Type B pancreatic cell (in vitro differentiated cells): Measurements from ENCODE around the gene KDM6A. TPM values are rescaled to one million over a fixed set of nuclear protein-coding genes. Genes with fewer than 3 reads are reported as not detected.

Experiments used
- DNase-seq: peaks from one replicate; pipeline ENCODE4 v3.0.0; 2021; ENCODE audit warnings: mixed read lengths; ENCODE audit not compliant: unreplicated experiment; ENCODE audit errors: extremely low spot score
- H3K27ac Mint-ChIP-seq: 2 replicates; pipeline ENCODE4 v1.8.0; 2021; ENCODE audit warnings: mild to moderate bottlenecking, mixed read lengths
- H3K27me3 Mint-ChIP-seq: 2 replicates; pipeline ENCODE4 v1.8.0; 2021; ENCODE audit warnings: mixed read lengths
- H3K36me3 Mint-ChIP-seq: 2 replicates; pipeline ENCODE4 v1.8.0; 2021; ENCODE audit warnings: mixed read lengths
- H3K4me1 Mint-ChIP-seq: one replicate; pipeline ENCODE4 v1.8.0; 2021; ENCODE audit warnings: mixed read lengths; ENCODE audit not compliant: unreplicated experiment
- H3K4me3 Mint-ChIP-seq: 2 replicates; pipeline ENCODE4 v1.8.0; 2021; ENCODE audit warnings: mild to moderate bottlenecking, mixed read lengths
- H3K9me3 Mint-ChIP-seq: 2 replicates; pipeline ENCODE4 v1.8.0; 2021; ENCODE audit warnings: mixed read lengths
- total RNA-seq: library from RNA; stranded (reverse); gene quantifications from 2 replicates; pipeline ENCODE4 v1.2.1, GENCODE V29; 2021; ENCODE audit warnings: low replicate concordance
- TF ChIP-seq, protein P1 (sequence below): fragments of 200-600 bp; sonication (generic); conservative IDR thresholded peaks from 2 replicates; pipeline ENCODE4 v1.5.0; 2021; ENCODE audit warnings: antibody characterized with exemption, mild to moderate bottlenecking

KDM6A gene
- total RNA-seq, 1 donor from 2014 or later: 38.1 TPM

- Mint-ChIP-seq H3K4me1 (peaks cover 6% of the 10 kb centered on the region), H3K4me3 (no peak overlapping the region), H3K27me3 (no peaks in the 10 kb centered on the region), H3K36me3 (peaks cover 11% of the 10 kb centered on the region), H3K9me3 (no peaks in the 10 kb centered on the region), H3K27ac (no peak overlapping the region)
- TF ChIP-seq, protein P1, sequence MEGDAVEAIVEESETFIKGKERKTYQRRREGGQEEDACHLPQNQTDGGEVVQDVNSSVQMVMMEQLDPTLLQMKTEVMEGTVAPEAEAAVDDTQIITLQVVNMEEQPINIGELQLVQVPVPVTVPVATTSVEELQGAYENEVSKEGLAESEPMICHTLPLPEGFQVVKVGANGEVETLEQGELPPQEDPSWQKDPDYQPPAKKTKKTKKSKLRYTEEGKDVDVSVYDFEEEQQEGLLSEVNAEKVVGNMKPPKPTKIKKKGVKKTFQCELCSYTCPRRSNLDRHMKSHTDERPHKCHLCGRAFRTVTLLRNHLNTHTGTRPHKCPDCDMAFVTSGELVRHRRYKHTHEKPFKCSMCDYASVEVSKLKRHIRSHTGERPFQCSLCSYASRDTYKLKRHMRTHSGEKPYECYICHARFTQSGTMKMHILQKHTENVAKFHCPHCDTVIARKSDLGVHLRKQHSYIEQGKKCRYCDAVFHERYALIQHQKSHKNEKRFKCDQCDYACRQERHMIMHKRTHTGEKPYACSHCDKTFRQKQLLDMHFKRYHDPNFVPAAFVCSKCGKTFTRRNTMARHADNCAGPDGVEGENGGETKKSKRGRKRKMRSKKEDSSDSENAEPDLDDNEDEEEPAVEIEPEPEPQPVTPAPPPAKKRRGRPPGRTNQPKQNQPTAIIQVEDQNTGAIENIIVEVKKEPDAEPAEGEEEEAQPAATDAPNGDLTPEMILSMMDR: no peak
- no peak for DNase-seq
These were observed 85.5 kb downstream of the KDM6A start for GRCh38 chrX:44958480-44958879.

DNA sequence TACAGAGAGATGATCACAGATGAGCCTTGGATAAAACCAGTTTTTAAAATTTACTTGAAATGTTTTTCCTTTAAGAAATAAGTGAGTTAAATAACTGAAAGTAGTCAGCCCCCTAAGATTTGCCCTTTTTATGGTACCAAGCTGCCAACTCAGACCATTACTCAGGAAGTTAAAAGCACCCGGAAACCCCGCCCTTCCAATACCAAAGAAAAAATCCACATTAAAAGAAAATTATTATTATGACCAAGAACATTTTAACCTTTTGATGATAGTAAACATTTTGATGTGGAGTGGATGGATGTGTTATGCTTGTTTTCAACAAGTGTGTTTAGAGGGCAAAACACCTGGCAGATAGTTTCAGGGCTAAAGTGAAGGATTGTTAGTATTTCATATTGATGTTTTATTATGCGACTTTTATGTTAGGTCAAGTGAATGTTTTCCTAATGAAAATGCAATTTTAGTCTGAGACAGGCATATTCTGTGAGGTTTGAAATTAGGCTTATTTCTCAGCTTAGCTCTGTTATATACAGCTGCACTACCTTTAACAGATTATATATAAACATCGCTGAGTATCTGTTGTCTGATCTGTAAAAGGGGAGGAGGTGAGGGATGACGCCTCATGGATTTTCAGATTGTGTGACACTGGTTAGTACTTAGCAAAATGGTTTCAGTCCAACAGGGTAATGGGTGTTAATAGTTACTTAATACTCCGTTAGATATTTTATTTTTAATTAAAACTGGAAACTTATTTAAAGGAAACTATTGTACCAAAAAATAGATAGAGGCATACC lies 89.0 kb downstream of the KDM6A start:
- H3K27me3 Mint-ChIP-seq: no peaks in the 10 kb centered on the region
- no peaks in the 10 kb centered on the region for H3K4me1 Mint-ChIP-seq
- DNase-seq: no peak
- no peak overlapping the region for H3K4me3 Mint-ChIP-seq
- peaks cover 5% of the 10 kb centered on the region for H3K9me3 Mint-ChIP-seq
- H3K36me3 Mint-ChIP-seq: peaks cover 21% of the 10 kb centered on the region
- TF ChIP-seq, protein P1: no peak
- no peak overlapping the region for H3K27ac Mint-ChIP-seq

DNA sequence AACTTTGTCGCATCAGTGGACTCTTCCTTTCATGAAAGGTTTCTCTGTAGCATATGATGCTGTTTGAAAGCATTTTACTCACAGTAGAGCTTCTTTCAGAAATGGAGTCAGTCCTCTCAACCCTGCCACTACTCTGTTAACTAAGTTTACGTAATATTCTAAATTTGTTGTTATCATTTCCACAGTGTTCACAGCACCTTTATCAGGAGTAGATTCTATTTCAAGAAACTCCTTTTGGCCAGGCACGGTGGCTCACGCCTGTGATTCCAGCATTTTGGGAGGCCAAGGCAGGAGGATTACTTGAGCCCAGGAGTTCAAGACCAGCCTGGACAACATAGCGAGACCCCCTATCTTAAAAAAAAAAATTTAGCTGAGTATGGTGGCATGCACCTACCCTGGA lies 90.0 kb downstream of the KDM6A start:
- Mint-ChIP-seq H3K27ac (no peak overlapping the region), H3K4me1 (no peaks in the 10 kb centered on the region), H3K36me3 (peaks cover 28% of the 10 kb centered on the region), H3K9me3 (peaks cover 5% of the 10 kb centered on the region), H3K4me3 (no peak overlapping the region), H3K27me3 (no peaks in the 10 kb centered on the region)
- no peak for DNase-seq
- TF ChIP-seq, protein P1: no peak

- Mint-ChIP-seq H3K9me3 (peaks cover 5% of the 10 kb centered on the region), H3K4me3 (peak overlapping the region; percentile 6), H3K36me3 (peaks cover 33% of the 10 kb centered on the region), H3K4me1 (no peaks in the 10 kb centered on the region), H3K27me3 (no peaks in the 10 kb centered on the region), H3K27ac (peak overlapping the region; percentile 79)
- TF ChIP-seq, protein P1: no peak
- DNase-seq: no peak
These were observed 94.2 kb downstream of the KDM6A start for GRCh38 chrX:44967221-44967620.

GRCh38 chrX:44970709-44971108 lies 97.7 kb downstream of the KDM6A start:
- H3K36me3 Mint-ChIP-seq: peaks cover 42% of the 10 kb centered on the region
- no peak for DNase-seq
- H3K27ac Mint-ChIP-seq: no peak overlapping the region
- H3K27me3 Mint-ChIP-seq: no peaks in the 10 kb centered on the region
- peaks cover 18% of the 10 kb centered on the region for H3K9me3 Mint-ChIP-seq
- no peaks in the 10 kb centered on the region for H3K4me1 Mint-ChIP-seq
- H3K4me3 Mint-ChIP-seq: no peak overlapping the region
- TF ChIP-seq, protein P1: no peak
